ENCODE measurements around the gene HPS1.

HPS1 gene

DNA sequence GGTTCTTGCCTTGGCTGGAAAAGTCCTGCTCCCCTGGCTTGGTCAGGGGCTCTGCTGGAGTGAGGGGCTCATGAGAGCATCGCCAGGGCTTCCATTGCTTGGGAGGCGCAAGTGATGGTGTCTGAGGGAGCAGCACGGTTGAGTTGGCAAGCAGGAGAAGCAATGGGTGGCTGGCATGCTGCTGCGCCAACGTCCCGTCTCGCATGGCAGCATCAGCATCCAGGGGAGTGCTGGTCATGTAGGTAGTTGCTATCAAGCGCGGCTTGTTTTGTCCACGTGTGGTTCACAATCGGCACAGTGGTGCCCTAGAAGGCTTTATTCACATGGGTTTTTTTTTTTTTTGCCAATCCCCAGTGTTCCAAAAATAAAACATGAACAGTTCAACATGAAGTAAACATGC is 35.6 kb downstream of the HPS1 start:
- DNase-seq (ENCODE audit: low read depth): no peak

DNA sequence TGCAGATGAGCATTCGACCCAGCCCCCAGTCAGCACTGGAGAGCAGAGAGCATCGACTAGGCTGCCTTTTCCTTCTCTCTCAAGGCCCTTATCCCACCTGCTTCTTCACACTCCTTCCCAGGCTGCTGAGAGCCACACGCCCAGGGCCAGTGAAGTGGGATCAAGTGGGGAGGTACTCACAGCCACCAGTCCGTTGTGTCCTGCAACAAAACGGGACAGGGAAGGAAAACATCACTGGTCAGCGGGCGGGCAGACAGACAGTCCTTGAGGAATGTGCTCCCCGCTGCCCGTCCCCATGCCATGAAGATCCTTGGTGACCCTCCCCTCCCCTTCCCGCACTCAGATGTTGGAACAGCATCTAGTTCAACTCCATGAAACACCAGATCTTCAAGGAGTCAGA is 36.0 kb downstream of the HPS1 start:
- no peak for DNase-seq (ENCODE audit: low read depth)

DNA sequence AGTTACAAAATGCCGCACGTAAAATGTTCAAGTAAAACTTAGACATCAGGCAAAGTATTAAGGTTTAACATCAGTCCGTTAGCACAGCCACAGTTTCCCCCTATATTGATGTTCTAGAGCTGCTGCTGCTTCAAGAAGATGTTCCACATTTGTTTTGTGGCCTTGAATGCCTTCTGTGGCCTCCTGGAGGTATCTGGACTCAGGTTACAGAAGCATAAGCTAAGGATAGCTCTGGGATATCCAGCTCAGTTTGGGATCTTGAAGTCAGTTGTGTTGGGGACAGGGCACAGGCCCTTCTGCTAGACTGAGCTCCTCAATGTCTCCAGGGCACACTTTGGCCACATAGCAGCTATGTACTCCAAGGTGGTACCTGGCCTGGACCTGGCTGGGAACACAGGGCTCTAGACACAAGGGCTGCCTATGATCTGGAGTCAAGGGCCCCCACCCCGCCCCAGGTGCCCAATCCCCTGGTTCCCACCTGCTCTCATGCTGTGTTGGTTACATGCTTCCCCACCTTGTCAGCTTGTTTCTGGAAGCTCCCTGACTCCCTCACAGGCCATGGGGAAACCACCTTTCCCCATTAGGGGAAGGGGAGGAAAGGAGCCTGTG is 36.5 kb downstream of the HPS1 start:
- DNase-seq (ENCODE audit: low read depth): no peak

DNA sequence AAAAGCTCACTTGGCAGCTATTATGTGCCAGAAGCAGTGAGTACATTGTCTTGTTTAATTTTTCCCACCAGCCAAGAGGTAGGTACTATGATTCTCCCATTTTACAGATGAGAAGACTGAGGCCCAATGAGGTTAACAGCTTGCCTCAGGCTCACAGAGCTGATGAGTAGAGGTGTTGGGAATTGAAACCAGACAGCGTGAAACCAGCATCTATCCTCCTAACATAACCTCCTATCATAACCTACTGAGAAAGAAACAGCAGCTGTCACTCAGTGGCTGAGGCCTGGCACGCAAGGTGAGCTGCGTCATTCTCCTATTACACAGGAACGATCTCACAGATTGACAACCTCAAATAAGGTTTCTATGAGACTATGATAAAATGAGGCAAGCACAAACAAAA is 37.9 kb downstream of the HPS1 start:
- no peak for DNase-seq (ENCODE audit: low read depth)

DNA sequence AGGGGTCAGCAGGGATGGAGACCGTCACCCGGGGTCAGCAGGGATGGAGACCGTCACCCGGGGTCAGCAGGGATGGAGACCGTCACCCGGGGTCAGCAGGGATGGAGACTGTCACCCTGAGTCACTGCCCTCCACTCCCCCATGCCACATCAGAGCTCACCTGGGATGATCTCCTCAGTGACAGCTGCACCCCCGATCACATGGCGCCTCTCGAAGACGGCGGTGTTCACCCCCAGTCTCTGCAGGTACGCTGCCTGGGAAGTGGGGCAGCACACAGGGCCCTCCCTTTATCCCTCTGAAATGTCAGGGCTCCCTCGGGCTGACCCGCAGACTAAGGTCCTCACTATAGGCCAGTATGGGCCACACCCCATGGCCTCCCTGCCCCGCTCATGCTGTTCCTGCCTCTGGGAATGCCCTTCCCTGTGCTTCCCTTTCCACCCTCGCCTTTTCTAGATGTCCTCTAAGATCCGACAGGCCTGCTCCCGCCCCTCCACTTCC is 38.9 kb downstream of the HPS1 start:
- no peak for DNase-seq (ENCODE audit: low read depth)

DNA sequence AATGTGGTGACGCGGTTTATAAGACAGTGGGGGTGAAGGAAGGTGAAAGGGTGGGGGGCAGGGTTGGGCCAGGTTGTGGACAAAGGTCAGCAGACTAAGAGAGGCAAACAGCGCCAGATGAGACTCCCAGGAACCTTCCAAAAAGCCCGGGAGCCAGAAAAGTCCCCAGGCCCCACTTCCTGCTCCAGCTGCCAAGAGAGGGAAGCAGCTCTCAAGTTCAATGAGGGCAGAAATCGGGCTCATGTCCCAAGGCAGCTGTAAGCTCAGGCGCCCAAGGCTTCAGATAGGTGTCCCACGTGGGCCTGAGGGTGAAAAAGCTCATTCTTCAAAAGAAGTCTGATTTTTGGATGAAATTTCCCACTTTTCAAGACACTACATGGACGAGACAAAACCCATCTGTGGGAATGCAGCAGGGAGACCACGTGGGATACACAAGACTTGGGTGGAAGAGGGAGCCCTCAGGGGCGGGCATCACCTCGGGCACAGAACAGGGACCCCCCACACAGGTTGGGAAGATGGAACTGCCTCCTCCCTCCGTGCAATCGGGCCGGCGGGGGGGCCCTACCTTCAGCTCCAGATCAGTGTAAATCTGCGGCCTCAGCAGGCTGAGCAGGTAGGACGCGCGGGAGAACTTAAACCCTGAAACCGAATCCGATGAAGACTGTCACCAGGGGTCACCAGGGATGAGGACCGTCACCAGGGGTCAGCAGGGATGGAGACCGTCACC is 39.6 kb downstream of the HPS1 start:
- no peak for DNase-seq (ENCODE audit: low read depth)

DNA sequence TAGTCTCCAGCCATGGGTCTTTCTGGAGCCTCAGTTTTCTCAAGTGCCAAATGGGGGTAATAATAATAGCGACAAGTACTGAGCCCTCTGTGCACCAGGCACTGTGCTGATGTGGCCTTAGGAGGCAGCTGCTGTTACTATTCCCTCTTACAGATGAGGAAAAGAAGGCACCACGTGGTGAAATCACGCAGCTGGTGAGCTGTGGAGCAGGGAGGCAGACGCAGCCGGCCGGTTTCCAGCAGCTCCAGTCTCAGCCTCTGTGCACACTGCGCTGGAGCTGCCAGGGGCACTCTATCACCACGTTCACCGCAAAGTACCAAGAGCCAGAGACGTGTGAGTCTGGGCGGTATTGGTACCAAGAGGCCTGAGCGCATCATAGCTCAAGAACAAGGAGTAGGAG is 41.3 kb downstream of the HPS1 start:
- no peak for DNase-seq (ENCODE audit: low read depth)

DNA sequence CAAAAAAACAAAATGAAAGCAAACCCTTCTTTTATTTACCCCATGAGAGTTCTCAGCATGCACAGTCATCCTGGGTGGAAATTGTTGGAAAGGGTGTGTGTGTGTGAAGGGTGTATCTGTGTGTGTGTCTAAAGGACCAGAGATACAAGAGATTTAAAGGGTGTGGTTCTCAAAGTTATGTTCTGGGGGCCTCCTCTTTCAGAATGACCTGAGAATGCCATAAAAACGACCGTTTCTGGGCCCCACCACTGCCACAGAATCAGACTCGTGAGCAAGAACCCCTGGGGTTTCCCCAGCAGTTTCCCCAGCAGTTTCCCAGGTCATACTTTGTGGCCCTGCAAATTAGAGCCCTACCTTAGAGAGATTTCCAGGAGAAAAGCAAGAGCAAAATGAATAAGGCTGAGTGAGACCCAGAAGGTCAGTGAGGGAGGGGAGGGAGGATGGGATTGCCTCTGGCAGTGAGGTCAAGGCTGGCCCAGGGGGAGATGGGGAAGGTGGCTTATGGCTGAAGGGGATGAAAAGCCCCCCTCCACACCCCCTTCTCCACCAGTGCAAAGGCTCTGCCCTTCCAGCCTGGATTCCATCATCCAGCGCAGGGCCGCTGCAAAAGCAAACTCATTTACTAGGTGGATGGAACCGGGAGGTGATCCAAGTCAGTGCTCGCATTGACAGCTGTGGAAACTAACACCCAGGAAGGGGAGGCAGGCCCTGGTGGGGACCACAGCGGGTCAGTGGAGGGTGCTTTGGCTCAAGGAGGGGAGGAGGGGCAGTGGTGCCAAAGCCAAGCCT is 42.0 kb downstream of the HPS1 start:
- DNase-seq (ENCODE audit: low read depth): no peak

DNA sequence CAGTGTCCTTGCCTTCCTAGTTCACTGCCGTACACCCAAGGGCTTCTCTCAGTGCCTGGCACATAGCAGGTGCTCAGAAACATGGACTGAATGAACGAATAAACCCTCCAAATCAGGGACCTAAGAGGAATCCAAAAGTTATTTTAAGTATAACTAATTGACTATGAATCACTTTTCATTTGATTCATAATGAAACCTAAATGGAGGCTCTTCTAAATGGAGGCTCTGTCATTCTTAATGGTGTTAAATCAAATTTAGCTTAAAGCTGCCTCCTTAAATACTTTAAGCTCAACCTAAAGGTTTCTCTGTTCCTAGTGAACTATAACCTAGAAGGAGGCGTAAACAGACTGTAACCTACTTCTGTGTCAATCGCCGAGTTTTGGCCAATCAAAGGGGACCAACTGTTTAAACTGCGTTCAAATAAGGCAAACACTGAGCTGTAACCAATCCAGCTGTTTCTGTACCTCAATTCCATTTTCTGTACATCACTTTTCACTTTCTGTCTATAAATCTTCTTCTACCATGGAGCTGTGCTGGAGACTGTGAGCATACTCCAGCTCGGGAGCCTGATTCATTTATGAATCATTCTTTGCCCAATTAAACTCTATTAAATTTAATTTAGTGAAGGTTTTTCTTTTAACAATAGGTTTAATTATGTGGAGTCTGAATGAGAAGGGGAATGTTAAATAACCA is 42.8 kb downstream of the HPS1 start:
- no peak for DNase-seq (ENCODE audit: low read depth)

DNA sequence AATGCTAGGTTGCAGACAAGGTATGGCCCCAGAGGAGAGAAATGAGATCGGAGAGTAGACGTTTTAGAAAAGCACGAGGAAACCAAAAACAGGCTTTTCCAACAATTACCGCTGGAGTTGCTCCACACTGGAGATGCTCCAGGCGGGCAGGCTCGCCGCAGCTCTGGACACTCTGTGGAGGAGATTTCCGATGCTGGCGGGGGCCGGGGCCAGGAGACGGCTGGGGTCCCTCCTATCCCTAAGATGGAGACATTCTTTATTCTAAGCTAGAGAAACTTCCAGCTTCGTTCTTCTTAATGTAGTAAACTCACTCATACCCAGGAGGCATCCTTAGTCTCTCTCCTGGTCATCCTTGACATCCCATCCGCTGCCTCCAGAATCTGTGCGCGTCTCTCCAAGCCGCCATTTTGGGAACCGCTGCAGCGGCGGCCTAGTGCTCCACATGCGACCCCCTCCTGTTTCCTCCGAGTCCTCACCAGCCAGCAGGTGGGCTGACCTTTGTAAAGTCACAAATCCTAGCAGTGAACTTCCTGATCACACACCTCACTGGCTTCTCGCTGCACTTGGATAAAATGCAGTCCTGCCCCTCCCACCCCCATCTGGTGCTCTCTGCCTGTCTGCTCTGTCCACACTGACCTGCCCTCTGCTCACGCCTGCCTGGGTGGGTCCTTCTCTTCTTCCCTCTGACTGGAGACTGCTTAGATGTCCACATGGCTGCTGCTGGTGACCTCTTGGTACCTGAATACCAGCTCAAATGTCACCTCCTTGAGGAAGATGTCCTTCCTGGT is 43.6 kb downstream of the HPS1 start:
- DNase-seq (ENCODE audit: low read depth): no peak

DNA sequence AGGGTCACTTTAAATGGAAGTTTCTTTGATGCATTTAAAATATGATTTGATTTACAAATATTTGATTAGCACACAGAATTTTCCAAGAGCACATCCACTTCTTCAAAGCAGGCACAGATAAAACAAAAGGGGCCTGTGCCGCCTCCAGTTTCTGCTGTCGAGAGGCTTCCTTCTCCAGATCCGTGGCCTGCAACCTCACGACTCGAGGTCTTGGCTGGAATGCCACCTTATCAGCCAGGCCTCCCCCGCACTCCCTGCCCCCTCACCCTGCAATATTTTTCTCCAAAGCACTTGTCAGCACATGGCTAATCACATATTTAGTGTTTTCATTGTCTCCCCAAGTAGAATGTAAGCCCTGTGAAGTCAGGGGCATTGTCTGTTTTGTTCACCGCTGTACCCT is 44.3 kb downstream of the HPS1 start:
- no peak for DNase-seq (ENCODE audit: low read depth)

DNA sequence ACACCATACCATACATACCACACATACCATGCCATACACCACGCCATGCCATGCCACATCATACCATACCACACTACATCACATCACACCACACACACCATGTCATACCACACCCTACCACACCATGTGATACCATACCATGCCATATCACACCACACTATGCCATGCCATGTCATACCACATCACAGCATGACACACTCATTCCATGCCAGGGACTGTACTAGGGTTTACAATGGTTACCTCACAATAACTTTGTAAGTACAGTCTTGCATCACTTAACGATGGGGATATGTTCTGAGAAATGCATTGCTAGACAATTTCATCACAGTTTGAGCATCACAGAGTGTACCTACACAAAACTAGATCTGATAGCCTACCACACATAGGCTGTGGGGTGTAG is 46.3 kb downstream of the HPS1 start:
- DNase-seq (ENCODE audit: low read depth): no peak

DNA sequence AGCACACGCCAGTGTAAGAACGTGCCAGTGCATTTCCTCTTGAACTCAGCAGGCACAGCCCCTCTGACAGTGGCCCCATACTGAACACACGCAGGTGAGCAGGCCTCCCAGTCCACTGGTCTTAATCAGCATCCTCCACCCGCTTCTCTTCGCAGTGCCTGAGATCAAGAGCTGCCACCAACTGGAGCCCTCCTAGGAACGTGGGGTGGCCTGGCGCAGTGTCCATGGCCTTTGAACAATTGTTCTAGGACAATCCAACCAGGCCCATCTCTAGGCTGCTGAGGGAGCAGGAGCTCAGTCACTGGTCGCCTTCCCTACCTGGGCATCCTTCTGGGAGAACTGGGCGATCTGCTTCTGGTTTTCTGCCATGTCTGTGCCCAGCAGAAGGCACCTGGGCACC is 47.0 kb downstream of the HPS1 start:
- DNase-seq (ENCODE audit: low read depth): no peak

DNA sequence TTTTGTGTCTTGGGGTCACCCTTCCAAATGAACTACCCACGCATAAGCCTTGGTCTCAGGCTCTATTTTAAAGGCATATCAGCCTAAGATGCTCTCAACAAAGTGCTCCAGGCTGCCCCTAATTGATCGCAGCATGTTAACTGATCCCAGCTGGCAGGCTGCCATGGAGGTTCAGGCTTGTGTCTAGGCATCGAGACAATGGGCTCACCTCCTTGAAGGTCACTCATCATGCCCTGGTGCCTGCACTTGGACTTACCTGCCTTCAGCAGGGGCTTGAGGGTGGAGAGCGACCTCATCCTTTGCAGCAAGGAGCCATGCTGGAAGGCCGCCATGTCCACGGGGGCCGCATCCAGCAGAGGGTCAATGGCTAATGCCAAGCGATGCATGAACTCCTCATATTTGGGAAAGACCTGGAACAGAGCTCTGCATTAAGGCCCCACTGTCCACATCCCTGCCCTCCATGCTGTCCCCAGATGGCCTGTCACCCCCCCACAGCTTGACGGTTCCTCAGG is 49.6 kb downstream of the HPS1 start:
- no peak for DNase-seq (ENCODE audit: low read depth)

DNA sequence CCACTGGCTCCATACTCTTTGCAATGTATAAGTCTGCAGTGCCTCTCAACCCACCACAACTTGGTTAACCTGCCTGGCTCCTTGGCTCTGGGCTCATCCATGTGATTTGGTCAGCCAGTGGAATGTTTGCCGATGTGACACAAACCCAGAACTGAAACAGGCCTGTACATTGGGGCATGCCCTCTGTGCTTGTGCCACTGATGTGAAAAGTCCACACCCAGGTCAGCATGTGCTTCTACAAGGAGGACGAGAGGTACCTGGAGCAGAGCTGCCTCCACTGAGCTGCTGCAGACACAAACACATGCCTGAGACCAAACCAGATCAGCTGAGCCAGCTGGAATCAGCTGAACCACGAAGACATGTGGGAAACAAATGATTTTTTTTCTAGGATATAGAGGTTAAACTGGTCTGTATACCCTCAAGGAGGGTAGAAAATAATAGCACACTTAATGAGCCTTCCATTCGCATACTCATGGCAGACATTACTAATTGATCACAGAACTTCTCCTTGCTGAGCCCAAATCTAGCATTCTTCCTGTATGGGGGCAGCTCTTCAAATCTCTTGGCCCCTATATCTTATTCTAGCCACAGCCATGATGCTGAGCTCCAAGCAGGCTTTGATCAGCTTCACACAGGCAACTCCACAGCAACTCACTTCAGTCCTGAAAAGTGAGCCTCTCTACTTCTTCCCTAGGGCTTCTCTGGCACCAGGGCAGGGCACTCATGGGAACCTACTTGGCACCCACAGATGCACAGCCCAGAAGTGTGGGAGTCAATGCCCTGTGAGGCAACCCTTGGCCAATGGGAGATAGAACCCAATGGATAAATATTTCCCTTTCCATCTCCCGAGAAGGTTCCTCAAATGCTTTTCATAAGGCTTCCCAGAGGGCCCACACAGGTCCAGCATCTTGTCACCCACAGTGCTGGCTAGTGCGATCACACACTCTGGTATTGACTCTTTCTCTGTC is 50.4 kb downstream of the HPS1 start:
- DNase-seq (ENCODE audit: low read depth): no peak

DNA sequence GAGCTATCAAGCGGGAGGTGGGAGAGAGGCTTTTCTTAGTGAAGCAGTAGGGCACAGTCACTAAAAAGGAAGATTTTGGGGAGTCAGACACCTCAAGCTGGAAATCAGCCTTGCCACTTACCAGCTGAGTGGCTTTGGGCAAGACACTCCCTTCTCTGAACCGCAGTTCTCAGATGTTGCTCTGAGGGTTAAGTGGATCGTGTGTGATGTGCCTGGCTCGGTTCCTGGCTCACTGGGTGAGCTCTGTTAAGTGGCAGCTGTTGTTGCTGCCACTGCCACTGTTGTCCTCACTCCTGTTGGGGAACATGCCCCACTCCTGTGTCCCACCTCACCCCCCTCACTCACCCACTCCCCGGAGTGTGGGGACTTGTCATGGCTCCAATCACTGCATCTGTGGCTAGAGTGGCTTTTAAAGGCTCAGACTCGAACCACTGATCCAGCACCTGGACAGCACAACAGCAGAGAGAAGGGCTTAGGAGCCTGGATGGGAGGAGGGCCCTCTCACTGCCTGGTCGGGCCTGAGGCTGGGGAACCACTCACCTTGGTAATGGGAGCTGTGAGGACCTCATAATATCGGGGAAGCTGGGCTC is 51.8 kb downstream of the HPS1 start:
- DNase-seq (ENCODE audit: low read depth): no peak

DNA sequence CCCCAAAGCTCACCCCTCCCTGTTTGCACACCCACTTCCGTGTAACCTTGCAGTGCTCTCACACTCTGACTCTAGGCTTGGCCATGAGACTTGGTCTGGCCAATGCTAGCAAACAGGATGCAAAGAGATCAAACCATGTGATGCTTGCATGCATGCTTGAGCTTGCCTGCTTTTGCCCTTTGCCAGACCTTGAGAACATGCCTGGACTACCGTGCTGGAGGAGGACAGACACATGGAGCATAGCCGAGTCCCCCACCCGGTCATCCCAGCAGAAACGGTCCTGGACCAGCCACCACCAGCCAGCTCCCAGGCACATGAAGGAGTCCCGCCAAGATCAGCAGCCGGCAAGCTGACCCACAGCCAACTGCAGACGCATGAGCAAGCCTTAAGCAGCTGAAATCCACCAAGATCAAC is 55.1 kb downstream of the HPS1 start:
- no peak for DNase-seq (ENCODE audit: low read depth)

DNA sequence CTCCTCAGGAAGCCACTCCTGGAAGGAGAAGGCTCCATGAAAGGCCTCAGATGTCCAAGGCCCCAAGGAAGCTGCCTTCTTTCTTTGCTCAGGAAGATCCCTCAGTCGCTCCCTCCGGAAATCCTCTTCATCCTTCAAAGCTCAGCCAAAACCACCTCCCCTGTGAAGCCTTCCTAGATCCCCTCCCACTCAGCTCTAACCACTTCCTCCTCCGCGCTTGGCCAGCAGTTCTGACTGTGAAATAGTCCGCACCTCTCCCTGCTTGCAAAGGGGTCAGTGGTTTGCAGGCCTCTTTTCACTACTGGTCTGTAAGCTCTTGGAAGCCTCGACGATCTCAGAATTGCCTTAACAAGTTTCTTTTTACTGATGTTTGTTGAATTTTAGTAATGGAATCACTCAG is 55.7 kb downstream of the HPS1 start:
- no peak for DNase-seq (ENCODE audit: low read depth)

DNA sequence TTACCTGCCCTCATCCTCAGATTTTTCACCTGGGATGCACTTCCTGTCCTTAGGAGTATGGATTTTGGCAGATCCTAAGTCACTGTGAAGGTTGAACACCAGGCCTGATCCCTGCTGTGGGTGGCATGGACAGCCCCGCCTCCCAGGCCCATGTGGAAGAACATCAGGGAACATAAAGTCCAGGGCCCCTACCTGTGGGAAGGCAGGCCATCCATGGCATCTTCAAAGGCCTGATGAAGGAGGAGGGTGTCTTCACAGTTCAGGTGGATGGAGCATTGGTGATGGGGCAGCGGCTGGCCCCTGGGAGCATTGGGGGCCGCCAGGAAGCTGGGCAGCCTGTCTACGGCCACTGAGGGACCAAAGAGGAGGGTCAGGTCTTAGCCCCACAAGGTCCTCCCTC is 56.3 kb downstream of the HPS1 start:
- no peak for DNase-seq (ENCODE audit: low read depth)

DNA sequence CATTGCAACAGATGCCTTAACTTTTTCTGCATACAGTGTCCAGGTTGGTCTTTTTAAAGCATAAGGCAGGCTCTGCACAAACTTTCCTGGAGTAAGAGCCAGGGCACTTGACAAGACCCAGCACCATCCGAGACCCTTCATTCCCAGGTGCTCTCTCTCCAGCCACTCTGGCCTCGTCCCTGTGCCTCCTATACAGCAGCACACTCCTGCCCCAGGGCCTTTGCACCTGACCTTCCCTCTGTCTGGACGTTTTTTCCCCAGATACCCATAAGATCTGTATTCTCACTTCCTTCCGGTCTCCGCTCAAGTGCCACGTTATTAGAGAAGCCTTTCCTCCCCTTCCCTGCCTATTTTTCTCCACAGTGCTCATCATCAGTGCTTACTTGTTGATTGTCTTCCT is 57.3 kb downstream of the HPS1 start:
- DNase-seq (ENCODE audit: low read depth): no peak
